ENCODE results near the gene NEDD4L. TPM values are rescaled to one million over a fixed set of nuclear protein-coding genes. Genes with fewer than 3 reads are reported as not detected.

Gene NEDD4L
- total RNA-seq, 1 donor from 2014 or later: 41.4 TPM

- H3K27ac Mint-ChIP-seq (ENCODE audit: unreplicated experiment): no peak overlapping the region
- no peaks in the 10 kb centered on the region for H3K27me3 Mint-ChIP-seq (ENCODE audit: low read depth)
- no peak for TF ChIP-seq CTCF (conservative IDR thresholded peaks at IDR 0.05)
- no peak overlapping the region for H3K4me3 Mint-ChIP-seq
- peaks cover 10% of the 10 kb centered on the region for H3K36me3 Mint-ChIP-seq (ENCODE audit: low read depth)
- no peaks in the 10 kb centered on the region for H3K9me3 Mint-ChIP-seq
- DNase-seq (ENCODE audit: low read depth, low spot score): no peak
- H3K4me1 Mint-ChIP-seq: peaks cover 5% of the 10 kb centered on the region
Observed at GRCh38 chr18:58325494-58325893, 281.5 kb downstream of the NEDD4L start.

- no peak for TF ChIP-seq CTCF (conservative IDR thresholded peaks at IDR 0.05)
- H3K27ac Mint-ChIP-seq (ENCODE audit: unreplicated experiment): no peak overlapping the region
- no peaks in the 10 kb centered on the region for H3K27me3 Mint-ChIP-seq (ENCODE audit: low read depth)
- peaks cover 4% of the 10 kb centered on the region for H3K36me3 Mint-ChIP-seq (ENCODE audit: low read depth)
- H3K4me1 Mint-ChIP-seq: peaks cover 49% of the 10 kb centered on the region
- H3K4me3 Mint-ChIP-seq: no peak overlapping the region
- no peak for DNase-seq (ENCODE audit: low read depth, low spot score)
- H3K9me3 Mint-ChIP-seq: no peaks in the 10 kb centered on the region
Observed at GRCh38 chr18:58334061-58334460, 290.0 kb downstream of the NEDD4L start.

- Mint-ChIP-seq H3K4me1 (peaks cover 59% of the 10 kb centered on the region), H3K9me3 (no peaks in the 10 kb centered on the region), H3K36me3 (ENCODE audit: low read depth) (peaks cover under 1% of the 10 kb centered on the region), H3K27me3 (ENCODE audit: low read depth) (no peaks in the 10 kb centered on the region), H3K27ac (ENCODE audit: unreplicated experiment) (peak overlapping the region; percentile 1), H3K4me3 (peak overlapping the region; percentile 5)
- no peak for TF ChIP-seq CTCF (conservative IDR thresholded peaks at IDR 0.05)
- DNase-seq (ENCODE audit: low read depth, low spot score): no peak
Observed at GRCh38 chr18:58335223-58335622, 291.2 kb downstream of the NEDD4L start.

GRCh38 chr18:58335821-58336220 is 291.8 kb downstream of the NEDD4L start:
- no peak for DNase-seq (ENCODE audit: low read depth, low spot score)
- peak overlapping the region; percentile 37 for H3K27ac Mint-ChIP-seq (ENCODE audit: unreplicated experiment)

GRCh38 chr18:58336605-58337004 is 292.6 kb downstream of the NEDD4L start:
- H3K27ac Mint-ChIP-seq (ENCODE audit: unreplicated experiment): no peak overlapping the region
- H3K36me3 Mint-ChIP-seq (ENCODE audit: low read depth): no peaks in the 10 kb centered on the region
- H3K4me1 Mint-ChIP-seq: peaks cover 60% of the 10 kb centered on the region
- TF ChIP-seq CTCF (conservative IDR thresholded peaks at IDR 0.05): no peak
- H3K9me3 Mint-ChIP-seq: no peaks in the 10 kb centered on the region
- no peaks in the 10 kb centered on the region for H3K27me3 Mint-ChIP-seq (ENCODE audit: low read depth)
- DNase-seq (ENCODE audit: low read depth, low spot score): no peak
- no peak overlapping the region for H3K4me3 Mint-ChIP-seq

More at GRCh38 chr18:58335821-58336220, 291.8 kb downstream of the NEDD4L start:
- Mint-ChIP-seq H3K27me3 (ENCODE audit: low read depth) (no peaks in the 10 kb centered on the region), H3K4me1 (peaks cover 60% of the 10 kb centered on the region), H3K4me3 (peak overlapping the region; percentile 25), H3K36me3 (ENCODE audit: low read depth) (no peaks in the 10 kb centered on the region), H3K9me3 (no peaks in the 10 kb centered on the region)
- TF ChIP-seq CTCF (conservative IDR thresholded peaks at IDR 0.05): peak; percentile 35

GRCh38 chr18:58337285-58337684 is 293.3 kb downstream of the NEDD4L start:
- H3K27me3 Mint-ChIP-seq (ENCODE audit: low read depth): no peaks in the 10 kb centered on the region
- TF ChIP-seq CTCF (conservative IDR thresholded peaks at IDR 0.05): no peak
- H3K27ac Mint-ChIP-seq (ENCODE audit: unreplicated experiment): peak overlapping the region; percentile 40
- peaks cover 60% of the 10 kb centered on the region for H3K4me1 Mint-ChIP-seq
- no peaks in the 10 kb centered on the region for H3K36me3 Mint-ChIP-seq (ENCODE audit: low read depth)
- DNase-seq (ENCODE audit: low read depth, low spot score): no peak
- no peak overlapping the region for H3K4me3 Mint-ChIP-seq
- H3K9me3 Mint-ChIP-seq: no peaks in the 10 kb centered on the region
